Mammary epithelial cell (primary cell): Measurements from ENCODE around the gene MEGF8.

Source experiments
- CTCF ChIP-seq, 2 donors: IDR thresholded peaks in 1 of 2; conservative IDR thresholded peaks in 1 of 2; 2 replicates each; pipeline ENCODE4 v1.5.1; 2011 to 2012; ENCODE audit warnings: inconsistent platforms in 2 of 2, low read length in 2 of 2, mild to moderate bottlenecking in 2 of 2, control low read depth in 1 of 2, low read depth in 1 of 2; ENCODE audit not compliant: insufficient read depth in 1 of 2; ENCODE audit errors: extremely low read depth in 1 of 2
- EZH2 ChIP-seq: IDR thresholded peaks from 2 replicates; pipeline ENCODE4 v1.6.1; 2012; ENCODE audit warnings: low read length, inconsistent platforms, borderline replicate concordance

GRCh38 chr19:42303101-42303464, 22.4 kb upstream of the MEGF8 start:
- TF ChIP-seq CTCF (conservative IDR thresholded peaks at IDR 0.05 in 1 of 2, IDR thresholded peaks at IDR 0.05 in 1 of 2; ENCODE audit: extremely low read depth in 1 of 2, insufficient read depth in 1 of 2, low read depth in 1 of 2, low read length in 2 of 2) (no peak), EZH2 (no peak)
